Measurements from ENCODE around the gene FPGS.
"Not testable (repeated sequence)": the region's sequence is repeated elsewhere in the genome, so short reads cannot be mapped to it uniquely, and the experiment has no call there.

FPGS gene

GRCh38 chr9:127777368-127777980, 25.2 kb upstream of the FPGS start:
- H3K27me3 Mint-ChIP-seq (ENCODE audit: low read depth): no peaks in the 10 kb centered on the region
- no peaks in the 10 kb centered on the region for H3K9me3 Mint-ChIP-seq
- H3K27ac Mint-ChIP-seq: peak overlapping the region; percentile 100
- H3K36me3 Mint-ChIP-seq (ENCODE audit: low read depth): peaks cover 22% of the 10 kb centered on the region
- peak overlapping the region; percentile 100 for H3K4me3 Mint-ChIP-seq
- H3K4me1 Mint-ChIP-seq (ENCODE audit: low read depth): peaks cover 30% of the 10 kb centered on the region

- H3K27ac Mint-ChIP-seq: peak within 1 kb of the TSS; percentile 100
- peaks cover 40% of the 10 kb centered on the region for H3K4me1 Mint-ChIP-seq (ENCODE audit: low read depth)
- H3K36me3 Mint-ChIP-seq (ENCODE audit: low read depth): peaks cover 23% of the 10 kb centered on the region
- H3K9me3 Mint-ChIP-seq: no peaks in the 10 kb centered on the region
- H3K4me3 Mint-ChIP-seq: peak within 1 kb of the TSS; percentile 100
- no peaks in the 10 kb centered on the region for H3K27me3 Mint-ChIP-seq (ENCODE audit: low read depth)
These were observed 24.2 kb upstream of the FPGS start, which contains the start of gene SH2D3C for GRCh38 chr9:127778280-127779135. Gene SH2D3C (minus strand): TSS chr9:127778666. CDS start chr9:127778627, 39 bp downstream.

- H3K27ac Mint-ChIP-seq: peak overlapping the region; percentile 99
- H3K4me3 Mint-ChIP-seq: peak overlapping the region; percentile 100
- no peaks in the 10 kb centered on the region for H3K27me3 Mint-ChIP-seq (ENCODE audit: low read depth)
- peaks cover 45% of the 10 kb centered on the region for H3K4me1 Mint-ChIP-seq (ENCODE audit: low read depth)
- no peaks in the 10 kb centered on the region for H3K9me3 Mint-ChIP-seq
- H3K36me3 Mint-ChIP-seq (ENCODE audit: low read depth): peaks cover 16% of the 10 kb centered on the region
These were observed 23.3 kb upstream of the FPGS start for GRCh38 chr9:127779136-127779981.

- H3K4me3 Mint-ChIP-seq: no peak overlapping the region
These were observed 22.4 kb upstream of the FPGS start for GRCh38 chr9:127780126-127780885.

DNA sequence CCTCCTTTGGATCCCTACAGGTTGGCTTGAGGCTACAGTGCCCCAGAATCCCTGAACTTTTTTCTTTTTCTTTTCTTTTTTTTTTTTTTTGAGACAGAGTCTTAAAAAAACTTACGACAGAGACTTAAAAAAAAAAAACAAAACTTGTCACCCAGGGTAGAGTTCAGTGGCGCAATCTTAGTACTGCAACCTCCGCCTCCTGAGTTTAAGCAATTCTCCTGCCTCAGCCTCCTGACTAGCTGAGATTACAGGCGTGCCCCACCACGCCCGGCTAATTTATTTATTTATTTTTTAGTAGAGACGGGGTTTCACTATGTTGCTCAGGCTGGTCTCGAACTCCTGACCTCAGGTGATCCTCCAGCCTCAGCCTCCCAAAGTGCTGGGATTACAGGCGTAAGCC, 21.8 kb upstream of the FPGS start:
- not testable (repeated sequence) for H3K9me3 Mint-ChIP-seq; H3K27ac Mint-ChIP-seq; H3K4me3 Mint-ChIP-seq; H3K27me3 Mint-ChIP-seq (ENCODE audit: low read depth)
- Mint-ChIP-seq H3K4me1 (ENCODE audit: low read depth) (peaks cover 48% of the 10 kb centered on the region), H3K36me3 (ENCODE audit: low read depth) (peaks cover 15% of the 10 kb centered on the region)

More at GRCh38 chr9:127780126-127780885, 22.4 kb upstream of the FPGS start:
- Mint-ChIP-seq H3K9me3 (no peaks in the 10 kb centered on the region), H3K4me1 (ENCODE audit: low read depth) (peaks cover 48% of the 10 kb centered on the region), H3K27me3 (ENCODE audit: low read depth) (no peaks in the 10 kb centered on the region), H3K36me3 (ENCODE audit: low read depth) (peaks cover 15% of the 10 kb centered on the region), H3K27ac (peak overlapping the region; percentile 52)

DNA sequence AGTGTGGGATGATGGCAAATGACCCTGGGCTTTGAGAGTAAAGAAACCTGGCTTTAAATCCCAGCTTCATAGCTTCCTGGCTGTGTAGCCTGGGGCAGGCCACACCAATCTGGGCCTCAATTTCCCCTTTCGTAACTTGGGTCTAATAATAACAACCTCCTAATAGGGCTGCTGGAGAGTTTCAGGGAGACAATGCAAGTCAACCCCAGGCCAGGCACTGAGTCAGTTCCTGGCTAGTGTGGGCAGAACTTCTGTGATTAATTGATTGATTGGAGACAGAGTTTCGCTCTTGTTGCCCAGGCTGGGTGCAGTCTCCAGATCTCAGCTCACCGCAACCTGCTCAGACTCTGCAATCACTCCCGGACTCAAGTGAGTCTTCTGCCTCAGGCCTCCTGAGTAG, 20.9 kb upstream of the FPGS start:
- Mint-ChIP-seq H3K9me3 (no peaks in the 10 kb centered on the region), H3K4me3 (peak overlapping the region; percentile 17), H3K27me3 (ENCODE audit: low read depth) (no peaks in the 10 kb centered on the region), H3K4me1 (ENCODE audit: low read depth) (peaks cover 51% of the 10 kb centered on the region), H3K27ac (peak overlapping the region; percentile 71), H3K36me3 (ENCODE audit: low read depth) (peaks cover 14% of the 10 kb centered on the region)

- peak overlapping the region; percentile 79 for H3K4me3 Mint-ChIP-seq
- no peaks in the 10 kb centered on the region for H3K9me3 Mint-ChIP-seq
- peaks cover 20% of the 10 kb centered on the region for H3K36me3 Mint-ChIP-seq (ENCODE audit: low read depth)
- peaks cover 53% of the 10 kb centered on the region for H3K4me1 Mint-ChIP-seq (ENCODE audit: low read depth)
- H3K27ac Mint-ChIP-seq: peak overlapping the region; percentile 97
- no peaks in the 10 kb centered on the region for H3K27me3 Mint-ChIP-seq (ENCODE audit: low read depth)
These were observed 19.3 kb upstream of the FPGS start for GRCh38 chr9:127783111-127784008.

- no peaks in the 10 kb centered on the region for H3K9me3 Mint-ChIP-seq
These were observed 17.4 kb upstream of the FPGS start for GRCh38 chr9:127785023-127785932.

GRCh38 chr9:127785933-127786772, 16.5 kb upstream of the FPGS start, which contains the start of gene CDK9:
Gene CDK9 (plus strand): TSS chr9:127786034. CDS start chr9:127786149, 115 bp downstream.
- H3K27me3 Mint-ChIP-seq (ENCODE audit: low read depth): no peaks in the 10 kb centered on the region
- H3K9me3 Mint-ChIP-seq: no peaks in the 10 kb centered on the region
- peaks cover 39% of the 10 kb centered on the region for H3K36me3 Mint-ChIP-seq (ENCODE audit: low read depth)
- H3K4me1 Mint-ChIP-seq (ENCODE audit: low read depth): peaks cover 51% of the 10 kb centered on the region
- peak within 1 kb of the TSS; percentile 97 for H3K27ac Mint-ChIP-seq
- H3K4me3 Mint-ChIP-seq: peak within 1 kb of the TSS; percentile 97

More at GRCh38 chr9:127785023-127785932, 17.4 kb upstream of the FPGS start:
- H3K4me3 Mint-ChIP-seq: peak overlapping the region; percentile 97
- peaks cover 32% of the 10 kb centered on the region for H3K36me3 Mint-ChIP-seq (ENCODE audit: low read depth)
- H3K4me1 Mint-ChIP-seq (ENCODE audit: low read depth): peaks cover 49% of the 10 kb centered on the region
- no peaks in the 10 kb centered on the region for H3K27me3 Mint-ChIP-seq (ENCODE audit: low read depth)
- H3K27ac Mint-ChIP-seq: peak overlapping the region; percentile 97

- peaks cover 40% of the 10 kb centered on the region for H3K36me3 Mint-ChIP-seq (ENCODE audit: low read depth)
- H3K27me3 Mint-ChIP-seq (ENCODE audit: low read depth): no peaks in the 10 kb centered on the region
- peaks cover 47% of the 10 kb centered on the region for H3K4me1 Mint-ChIP-seq (ENCODE audit: low read depth)
- peak overlapping the region; percentile 97 for H3K4me3 Mint-ChIP-seq
- peak overlapping the region; percentile 84 for H3K27ac Mint-ChIP-seq
- no peaks in the 10 kb centered on the region for H3K9me3 Mint-ChIP-seq
These were observed 15.9 kb upstream of the FPGS start for GRCh38 chr9:127786773-127787104.

- Mint-ChIP-seq H3K27ac (no peak overlapping the region), H3K4me3 (no peak overlapping the region), H3K4me1 (ENCODE audit: low read depth) (peaks cover 38% of the 10 kb centered on the region), H3K9me3 (no peaks in the 10 kb centered on the region), H3K36me3 (ENCODE audit: low read depth) (peaks cover 40% of the 10 kb centered on the region), H3K27me3 (ENCODE audit: low read depth) (no peaks in the 10 kb centered on the region)
These were observed 14.2 kb upstream of the FPGS start for GRCh38 chr9:127788337-127789011.

All from T-helper 1 cell treated with Interleukin-12 subunit alpha and Interleukin-12 subunit beta and Interleukin-4 antibody, amounts not matched to agents 30 μg/mL and 1 μg/mL, for 36 hours (primary cell).